GM04503 (cell line): ENCODE data around the gene ENTREP1.
"Not testable (repeated sequence)": the region's sequence is repeated elsewhere in the genome, so short reads cannot be mapped to it uniquely, and the experiment has no call there.

Source experiments
- DNase-seq: peaks from one replicate; pipeline ENCODE4 v3.0.0-alpha.2; 2012; ENCODE audit warnings: low read depth

The ENTREP1 gene

DNA sequence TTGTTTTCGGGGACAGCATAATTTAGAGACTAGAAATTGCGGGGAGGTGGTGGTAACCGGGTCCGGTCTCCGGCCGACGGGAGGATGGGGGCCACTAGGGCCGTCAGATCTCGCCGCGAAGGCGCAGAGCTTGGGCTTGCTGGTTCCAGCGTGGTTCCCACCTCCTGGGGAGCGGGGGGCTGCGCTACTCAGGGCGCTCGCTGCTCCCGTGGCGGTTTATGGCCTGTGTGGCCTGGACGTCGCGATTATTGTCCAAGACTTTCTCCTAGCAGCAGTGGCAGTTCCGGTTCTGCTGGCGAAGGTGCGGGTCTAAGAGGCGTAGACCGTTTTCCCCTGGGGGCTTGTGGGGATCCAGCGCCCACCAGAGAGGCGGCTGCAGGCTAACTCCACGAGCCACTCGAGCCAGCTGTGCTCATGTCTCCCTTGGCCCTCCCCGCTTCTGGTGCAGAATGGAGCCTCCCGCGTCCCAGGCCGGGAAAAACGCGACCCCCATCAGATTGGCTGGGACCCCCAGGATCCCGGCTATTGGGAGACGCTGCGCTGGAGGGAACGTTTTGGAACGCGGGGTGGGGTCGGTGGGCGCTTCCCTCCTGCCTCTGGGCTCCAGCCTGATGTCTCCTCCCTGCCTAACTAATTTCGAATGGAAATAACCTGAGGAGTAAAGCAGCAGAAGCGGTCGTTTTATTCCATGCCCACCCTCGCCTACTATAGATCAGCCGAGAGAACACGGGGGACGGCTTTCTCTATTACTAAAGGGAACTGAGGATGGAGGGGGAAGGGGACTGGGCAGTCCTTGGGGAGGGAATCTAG is 87.1 kb downstream of the ENTREP1 start:
- DNase-seq, result no peak

DNA sequence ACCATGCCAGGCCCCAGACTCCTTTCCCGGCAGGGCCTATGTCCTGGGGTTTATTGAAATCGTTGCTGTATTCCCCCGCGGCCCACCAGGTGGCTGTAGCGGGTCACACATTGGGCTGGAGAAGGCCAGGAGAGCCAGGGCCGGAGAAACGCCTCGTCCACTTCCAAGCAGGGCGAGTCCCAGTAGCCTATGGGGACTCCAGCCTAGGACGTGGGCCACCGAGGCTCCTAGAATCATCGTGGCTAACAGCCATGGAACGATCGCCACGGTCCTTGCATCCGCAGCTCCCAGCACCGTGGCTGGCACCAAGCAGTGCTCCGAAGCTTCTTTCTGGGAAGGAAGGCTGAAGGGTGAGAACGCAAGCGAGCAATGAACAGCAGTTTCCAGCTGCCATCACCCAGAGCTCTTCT is 87.7 kb downstream of the ENTREP1 start:
- DNase-seq, result peak; percentile 10

- no peak for DNase-seq
These were observed 95.7 kb downstream of the ENTREP1 start for GRCh38 chr9:69420611-69421270.

GRCh38 chr9:69421908-69422801 is 97.1 kb downstream of the ENTREP1 start:
- DNase-seq, result peak; percentile 17

DNA sequence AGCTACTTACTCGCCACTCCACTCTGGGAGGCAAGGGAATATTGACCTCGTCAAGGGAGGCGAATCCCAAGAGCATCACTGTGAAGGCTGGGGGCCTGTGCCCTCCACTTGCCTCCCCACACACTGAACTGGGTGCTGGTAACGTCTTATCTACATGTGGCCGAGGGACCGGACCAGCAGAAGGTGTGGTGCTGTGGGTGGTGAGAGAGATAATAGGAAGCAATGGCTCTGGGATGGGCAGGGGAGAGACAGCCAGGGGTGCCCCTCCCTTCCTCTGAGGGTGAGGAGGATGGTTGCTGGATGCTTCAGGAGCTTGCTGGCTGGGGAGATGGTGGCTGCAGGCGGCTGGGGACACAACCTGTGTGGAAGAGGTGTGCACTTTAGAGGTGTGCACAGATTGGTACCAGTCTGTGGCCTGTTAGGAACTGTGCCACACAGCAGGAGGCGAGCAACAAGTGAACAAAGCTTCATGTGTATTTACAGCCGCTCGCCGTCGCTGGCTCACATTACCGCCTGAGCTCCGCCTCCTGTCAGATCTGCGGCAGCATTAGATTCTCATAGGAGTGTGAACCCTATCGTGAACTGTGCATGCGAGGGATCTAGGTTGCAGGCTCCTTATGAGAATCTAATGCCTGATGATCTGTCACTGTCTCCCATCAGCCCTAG is 100.3 kb downstream of the ENTREP1 start:
- DNase-seq, result no peak

DNA sequence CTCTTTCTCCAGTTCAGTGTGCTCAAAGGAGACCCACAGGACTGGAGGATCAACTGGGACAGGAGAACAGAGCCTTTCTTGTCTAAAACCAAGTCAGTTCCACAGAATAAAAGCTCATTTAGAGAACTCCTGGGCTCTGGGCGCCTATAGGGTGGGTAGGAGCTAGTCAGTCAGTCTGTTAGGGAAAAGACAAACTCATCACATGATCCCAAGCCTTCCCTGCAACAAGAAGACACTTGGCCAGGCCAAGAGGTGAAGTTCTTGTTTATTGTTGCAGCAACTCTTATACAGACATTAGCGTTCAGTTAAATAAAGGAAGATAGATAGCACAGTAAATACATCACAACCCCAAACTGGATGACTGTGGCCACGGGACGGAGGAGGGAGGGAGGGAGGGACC is 102.3 kb downstream of the ENTREP1 start:
- no peak for DNase-seq

DNA sequence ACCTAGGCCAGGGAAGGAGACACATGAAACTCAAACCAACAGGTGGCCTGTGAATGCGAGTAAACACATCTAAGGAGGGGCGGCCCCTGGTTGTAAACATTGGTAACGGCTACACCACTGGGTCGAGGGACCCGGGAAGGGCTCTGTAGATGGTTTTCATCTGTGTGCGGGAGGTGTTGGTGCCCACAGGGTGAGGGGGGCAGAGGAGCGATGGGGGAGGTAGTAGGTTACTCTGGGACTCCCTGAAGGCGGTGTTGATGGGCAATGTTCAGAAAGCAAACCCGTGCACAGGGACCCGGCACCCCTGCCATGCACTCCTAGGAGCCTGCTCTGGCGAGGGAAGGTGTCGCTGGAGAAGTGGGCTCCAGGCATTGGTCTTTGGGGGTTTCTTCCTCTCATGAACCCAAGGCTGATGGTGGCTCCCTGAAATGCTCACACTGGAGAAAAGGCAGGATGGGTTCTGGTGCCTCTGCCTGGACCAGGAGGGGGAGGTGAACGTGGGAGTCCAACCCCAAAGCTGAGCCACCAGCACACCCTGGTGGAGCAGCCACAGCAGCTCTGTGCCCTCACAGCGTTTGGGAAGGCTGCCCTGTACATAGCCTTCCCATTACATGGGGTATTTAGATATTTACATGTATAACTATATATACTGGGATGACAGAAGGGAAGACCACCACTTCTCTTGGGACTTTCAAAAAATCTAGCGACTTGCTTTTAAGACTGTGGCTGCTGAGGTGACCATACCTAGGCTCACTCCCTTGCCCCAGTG is 103.2 kb downstream of the ENTREP1 start:
- DNase-seq, result no peak

DNA sequence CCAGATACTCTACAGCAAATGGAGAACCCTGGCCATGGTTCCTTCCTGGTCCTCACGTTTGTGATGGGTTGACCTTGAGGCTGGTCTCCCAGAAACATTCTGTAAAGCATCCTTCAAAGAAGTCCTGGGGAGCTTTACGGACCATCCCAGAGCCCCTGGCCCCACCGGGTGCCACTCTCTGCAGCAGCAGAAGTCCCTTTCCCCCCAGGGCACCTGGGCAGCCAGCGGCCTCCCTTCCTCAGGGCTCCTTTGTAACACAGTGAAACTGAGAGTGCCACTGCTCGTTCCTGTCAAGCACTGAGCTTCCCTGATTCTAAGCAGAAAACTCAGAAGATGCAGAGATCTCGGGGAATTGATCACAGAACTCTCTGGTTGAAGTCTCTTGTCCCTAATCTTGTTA is 104.3 kb downstream of the ENTREP1 start:
- DNase-seq, result no peak

- DNase-seq, result no peak
These were observed 105.2 kb downstream of the ENTREP1 start for GRCh38 chr9:69430206-69430605.

- no peak for DNase-seq
These were observed 106.2 kb downstream of the ENTREP1 start for GRCh38 chr9:69431203-69431602.

DNA sequence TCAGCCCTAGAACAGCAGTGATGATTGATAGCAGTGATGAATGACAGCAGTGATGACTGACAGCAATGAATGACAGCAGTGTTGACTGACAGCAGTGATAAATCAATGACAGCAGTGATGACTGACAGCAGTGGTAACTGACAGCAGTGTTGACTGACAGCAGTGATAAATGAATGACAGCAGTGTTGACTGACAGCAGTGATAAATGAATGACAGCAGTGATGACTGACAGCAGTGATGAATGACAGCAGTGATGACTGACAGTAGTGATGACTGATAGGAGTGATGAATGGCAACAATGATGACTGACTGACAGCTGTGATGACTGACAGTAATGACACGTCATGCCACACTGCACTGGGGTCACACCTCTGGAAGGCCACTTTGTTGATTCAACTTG is 106.8 kb downstream of the ENTREP1 start:
- no peak for DNase-seq

GRCh38 chr9:69432623-69433022 is 107.6 kb downstream of the ENTREP1 start:
- DNase-seq, result no peak

DNA sequence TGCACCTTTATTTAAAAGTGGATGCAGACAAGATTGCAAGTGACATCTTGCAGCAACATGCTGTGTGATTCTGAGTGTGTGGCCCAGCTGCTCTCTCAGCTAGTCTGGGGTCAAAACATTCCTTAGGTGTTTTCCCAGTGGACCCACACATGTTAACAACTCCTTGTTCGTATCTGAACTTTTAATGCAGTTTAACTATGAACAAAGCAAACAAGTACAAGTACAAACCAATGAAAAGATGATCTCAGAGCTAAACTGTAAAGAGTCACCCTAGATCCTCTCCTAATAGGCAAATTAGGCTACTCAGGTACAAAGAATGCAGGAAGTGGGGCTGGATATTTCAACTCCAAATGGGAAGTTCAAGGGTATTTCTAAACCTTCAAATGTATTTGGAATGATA is 108.4 kb downstream of the ENTREP1 start:
- peak; percentile 11 for DNase-seq

DNA sequence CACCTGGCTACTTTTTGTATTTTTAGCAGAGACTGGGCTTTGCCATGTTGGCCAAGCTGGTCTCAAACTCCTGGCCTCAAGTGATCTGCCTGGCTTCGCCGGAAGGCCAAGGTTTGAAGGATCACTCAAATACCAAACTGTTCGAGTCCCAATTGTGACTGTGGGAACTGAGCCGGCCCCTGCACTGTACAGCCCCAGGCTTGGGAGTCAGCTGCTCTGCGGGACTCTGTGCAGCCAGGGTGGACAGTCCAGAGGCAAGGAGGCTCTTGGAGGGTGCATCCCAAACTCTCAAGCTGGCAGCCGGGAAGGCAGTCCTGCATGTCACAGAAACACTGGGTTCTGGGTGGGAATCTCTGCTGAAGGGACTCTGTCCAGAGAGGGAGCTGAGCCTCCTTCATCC is 109.0 kb downstream of the ENTREP1 start:
- DNase-seq, result no peak

DNA sequence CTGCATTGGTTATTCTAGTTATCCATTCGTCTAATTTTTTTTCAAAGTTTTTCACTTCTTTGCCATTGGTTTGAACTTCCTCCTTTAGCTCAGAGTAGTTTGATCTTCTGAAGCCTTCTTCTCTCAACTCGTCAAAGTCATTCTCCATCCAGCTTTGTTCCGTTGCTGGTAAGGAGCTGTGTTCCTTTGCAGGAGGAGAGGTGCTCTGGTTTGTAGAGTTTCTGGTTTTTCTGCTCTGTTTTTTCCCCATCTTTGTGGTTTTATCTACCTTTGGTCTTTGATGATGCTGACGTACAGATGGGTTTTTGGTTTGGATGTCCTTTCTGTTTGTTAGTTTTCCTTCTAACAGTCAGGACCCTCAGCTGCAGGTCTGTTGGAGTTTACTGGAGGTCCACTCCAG is 114.6 kb downstream of the ENTREP1 start:
- not testable (repeated sequence) for DNase-seq

DNA sequence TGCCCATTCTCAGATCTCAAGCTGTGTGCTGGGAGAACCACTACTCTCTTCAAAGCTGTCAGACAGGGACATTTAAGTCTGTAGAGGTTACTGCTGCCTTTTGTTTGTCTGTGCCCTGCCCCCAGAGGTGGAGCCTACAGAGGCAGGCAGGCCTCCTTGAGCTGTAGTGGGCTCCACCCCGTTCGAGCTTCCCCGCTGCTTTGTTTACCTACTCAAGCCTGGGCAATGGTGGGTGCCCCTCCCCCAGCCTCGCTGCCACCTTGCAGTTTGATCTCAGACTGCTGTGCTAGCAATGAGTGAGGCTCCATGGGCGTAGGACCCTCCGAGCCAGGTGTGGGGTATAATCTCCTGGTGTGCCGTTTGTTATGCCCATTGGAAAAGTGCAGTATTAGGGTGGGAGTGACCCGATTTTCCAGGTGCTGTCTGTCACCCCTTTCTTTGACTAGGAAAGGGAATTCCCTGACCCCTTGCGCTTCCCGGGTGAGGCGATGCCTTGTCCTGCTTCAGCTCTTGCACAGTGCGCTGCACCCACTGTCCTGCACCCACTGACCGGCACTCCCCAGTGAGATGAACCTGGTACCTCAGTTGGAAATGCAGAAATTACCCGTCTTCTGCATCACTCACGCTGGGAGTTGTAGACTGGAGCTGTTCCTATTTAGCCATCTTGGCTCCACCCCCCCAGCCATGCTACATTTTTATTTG is 115.4 kb downstream of the ENTREP1 start:
- not testable (repeated sequence) for DNase-seq
